Measurements from ENCODE around the gene NDUFV1.

DNA sequence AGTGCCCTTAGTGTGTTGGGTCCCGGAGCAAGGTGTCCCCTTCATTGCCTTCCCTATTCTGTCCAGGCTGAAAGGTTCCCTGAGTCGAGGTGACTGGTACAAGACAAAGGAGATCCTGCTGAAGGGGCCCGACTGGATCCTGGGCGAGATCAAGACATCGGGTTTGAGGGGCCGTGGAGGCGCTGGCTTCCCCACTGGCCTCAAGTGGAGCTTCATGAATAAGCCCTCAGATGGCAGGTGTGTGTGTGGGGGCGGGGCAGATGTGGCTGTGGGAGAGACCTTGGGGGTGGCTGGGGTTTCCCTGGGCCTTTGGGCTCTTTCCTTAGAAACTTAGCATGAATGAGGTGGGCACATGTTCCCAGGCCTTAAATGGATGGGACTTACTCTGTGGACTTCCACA is 1.8 kb downstream of the NDUFV1 start:
- TF ChIP-seq, protein P1, sequence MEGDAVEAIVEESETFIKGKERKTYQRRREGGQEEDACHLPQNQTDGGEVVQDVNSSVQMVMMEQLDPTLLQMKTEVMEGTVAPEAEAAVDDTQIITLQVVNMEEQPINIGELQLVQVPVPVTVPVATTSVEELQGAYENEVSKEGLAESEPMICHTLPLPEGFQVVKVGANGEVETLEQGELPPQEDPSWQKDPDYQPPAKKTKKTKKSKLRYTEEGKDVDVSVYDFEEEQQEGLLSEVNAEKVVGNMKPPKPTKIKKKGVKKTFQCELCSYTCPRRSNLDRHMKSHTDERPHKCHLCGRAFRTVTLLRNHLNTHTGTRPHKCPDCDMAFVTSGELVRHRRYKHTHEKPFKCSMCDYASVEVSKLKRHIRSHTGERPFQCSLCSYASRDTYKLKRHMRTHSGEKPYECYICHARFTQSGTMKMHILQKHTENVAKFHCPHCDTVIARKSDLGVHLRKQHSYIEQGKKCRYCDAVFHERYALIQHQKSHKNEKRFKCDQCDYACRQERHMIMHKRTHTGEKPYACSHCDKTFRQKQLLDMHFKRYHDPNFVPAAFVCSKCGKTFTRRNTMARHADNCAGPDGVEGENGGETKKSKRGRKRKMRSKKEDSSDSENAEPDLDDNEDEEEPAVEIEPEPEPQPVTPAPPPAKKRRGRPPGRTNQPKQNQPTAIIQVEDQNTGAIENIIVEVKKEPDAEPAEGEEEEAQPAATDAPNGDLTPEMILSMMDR (IDR thresholded peaks at IDR 0.05 in 8 of 11, conservative IDR thresholded peaks at IDR 0.05 in 3 of 11): no peak
- TF ChIP-seq POLR2AphosphoS5 (IDR thresholded peaks at IDR 0.05) (no peak), POLR2A (IDR thresholded peaks at IDR 0.05) (no peak)

Measured in spleen (tissue), 7 donors.